Hair follicle dermal papilla cell (primary cell): ENCODE data around the gene IHH. TPM values are rescaled to one million over a fixed set of nuclear protein-coding genes. Genes with fewer than 3 reads are reported as not detected.

ENCODE experiments used
- small RNA-seq: library from RNA; depleted of rRNA; stranded (forward); fragments of <200 nt; gene quantifications from one replicate; pipeline ENCODE3, GENCODE V24; 2012
- total RNA-seq: library from RNA; depleted of rRNA; stranded (reverse); fragments of >200 nt; gene quantifications from 2 replicates; pipeline ENCODE4 v1.2.3, GENCODE V29; 2012

Gene IHH
- 0.12 TPM in 1 of 2 replicates, not detected in the other for total RNA-seq

GRCh38 chr2:219060821-219061791 is at the start of gene IHH:
TSS of gene IHH (minus strand) at chr2:219060921. CDS start at chr2:219060467, 454 bp downstream.

GRCh38 chr2:219041252-219041651 is 19.5 kb downstream of the IHH start, which contains the start of gene CFAP65:
TSS of gene CFAP65 (minus strand) at chr2:219041516. CDS start at chr2:219039048, 2,468 bp downstream.

Small RNAs within 50 kb of the gene (small RNA-seq; reads per million reads assigned to genes)
- gene MIR3131: not detected
- not detected for gene RN7SL764P

Other genes starting within 250 kb of the IHH start
- 0.16 TPM in 1 of 2 replicates, not detected in the other for gene PRKAG3, start 229.1 kb downstream of the IHH start, total RNA-seq
- gene WNT6, start 201.1 kb downstream of the IHH start, total RNA-seq: not detected in 2 replicates
- under 0.01 TPM in 1 of 2 replicates, not detected in the other for gene WNT10A, start 180.1 kb downstream of the IHH start, total RNA-seq
- under 0.01 TPM in 1 of 2 replicates, not detected in the other for gene CDK5R2, start 101.3 kb downstream of the IHH start, total RNA-seq
- not detected in 2 replicates for gene FEV, start 75.7 kb downstream of the IHH start, total RNA-seq
- not detected in 2 replicates for gene CRYBA2, start 67.5 kb downstream of the IHH start, total RNA-seq
- gene CFAP65, start 19.4 kb downstream of the IHH start, total RNA-seq: not detected in 2 replicates
- gene NHEJ1, start 99.9 kb upstream of the IHH start, total RNA-seq: 21.1 and 22.2 TPM in 2 replicates
- gene SLC23A3, start 109.1 kb upstream of the IHH start, total RNA-seq: 0.85 and 1.5 TPM in 2 replicates
- 35.7 and 42.0 TPM in 2 replicates for gene CNPPD1, start 116.0 kb upstream of the IHH start, total RNA-seq
- 94.1 and 100 TPM in 2 replicates for gene RETREG2, start 117.4 kb upstream of the IHH start, total RNA-seq
- gene ZFAND2B, start 145.9 kb upstream of the IHH start, total RNA-seq: 22.9 and 31.2 TPM in 2 replicates
- 23.8 and 27.7 TPM in 2 replicates for gene ABCB6, start 158.0 kb upstream of the IHH start, total RNA-seq
- 63.0 and 63.8 TPM in 2 replicates for gene ATG9A, start 168.7 kb upstream of the IHH start, total RNA-seq
- 22.2 and 24.8 TPM in 2 replicates for gene ANKZF1, start 168.9 kb upstream of the IHH start, total RNA-seq
- 11.9 and 18.8 TPM in 2 replicates for gene GLB1L, start 184.5 kb upstream of the IHH start, total RNA-seq
- 45.3 and 69.3 TPM in 2 replicates for gene STK16, start 184.6 kb upstream of the IHH start, total RNA-seq
- gene TUBA4B, start 192.3 kb upstream of the IHH start, total RNA-seq: not detected in 2 replicates
- gene TUBA4A, start 193.0 kb upstream of the IHH start, total RNA-seq: 42.0 and 68.4 TPM in 2 replicates
- 41.4 and 48.5 TPM in 2 replicates for gene DNAJB2, start 218.4 kb upstream of the IHH start, total RNA-seq
- 0.36 and 0.49 TPM in 2 replicates for gene PTPRN, start 248.5 kb upstream of the IHH start, total RNA-seq